ENCODE data around the gene COMT.
A peak's percentile ranks its signal among the peaks of the same experiment; 100 is the strongest.
"Not testable (repeated sequence)": the region's sequence is repeated elsewhere in the genome, so short reads cannot be mapped to it uniquely, and the experiment has no call there.

COMT gene

GRCh38 chr22:19941365-19942082 lies at the start of gene COMT, which contains the start of gene TXNRD2:
Gene COMT (plus strand): TSS chr22:19941772. CDS start chr22:19962527, 20,755 bp downstream.
Gene TXNRD2 (minus strand): TSS chr22:19941818. CDS start chr22:19941803, 15 bp downstream.
- DNase-seq, result peak; percentile 81

- peak; percentile 15 for DNase-seq
Measured at GRCh38 chr22:19892257-19892879, 49.2 kb upstream of the COMT start.

- DNase-seq, result peak; percentile 12
Measured at GRCh38 chr22:19892925-19893324, 48.6 kb upstream of the COMT start.

GRCh38 chr22:19893363-19893762 lies 48.2 kb upstream of the COMT start:
- DNase-seq, result peak; percentile 13

GRCh38 chr22:19895160-19895849 lies 46.3 kb upstream of the COMT start:
- peak; percentile 11 for DNase-seq

- peak; percentile 51 for DNase-seq
Measured at GRCh38 chr22:19896665-19897355, 44.8 kb upstream of the COMT start.

- DNase-seq, result no peak
Measured at GRCh38 chr22:19897726-19898125, 43.8 kb upstream of the COMT start.

GRCh38 chr22:19898145-19898544 lies 43.4 kb upstream of the COMT start:
- DNase-seq, result peak; percentile 16

GRCh38 chr22:19898831-19899567 lies 42.6 kb upstream of the COMT start:
- DNase-seq, result peak; percentile 12

GRCh38 chr22:19900707-19901436 lies 40.7 kb upstream of the COMT start:
- DNase-seq, result no peak

GRCh38 chr22:19901577-19902244 lies 39.9 kb upstream of the COMT start:
- DNase-seq, result no peak

GRCh38 chr22:19902245-19902715 lies 39.3 kb upstream of the COMT start:
- no peak for DNase-seq

- no peak for DNase-seq
Measured at GRCh38 chr22:19903031-19903430, 38.5 kb upstream of the COMT start.

- no peak for DNase-seq
Measured at GRCh38 chr22:19903513-19903912, 38.1 kb upstream of the COMT start.

- DNase-seq, result no peak
Measured at GRCh38 chr22:19904174-19904856, 37.3 kb upstream of the COMT start.

- DNase-seq, result no peak
Measured at GRCh38 chr22:19904935-19905334, 36.6 kb upstream of the COMT start.

- DNase-seq, result no peak
Measured at GRCh38 chr22:19905347-19906276, 36.0 kb upstream of the COMT start.

- DNase-seq, result not testable (repeated sequence)
Measured at GRCh38 chr22:19906864-19907263, 34.7 kb upstream of the COMT start.

- not testable (repeated sequence) for DNase-seq
Measured at GRCh38 chr22:19907902-19908301, 33.7 kb upstream of the COMT start.
